Panc1 (cell line): Measurements from ENCODE around the gene AP3B1. TPM values are rescaled to one million over a fixed set of nuclear protein-coding genes. Genes with fewer than 3 reads are reported as not detected.

ENCODE experiments used
- ATAC-seq: fragments of 200-7000 bp; cut with Tn5 transposase; 2 replicates; pipeline ENCODE4 v1.9.1; 2020; ENCODE audit warnings: mild to moderate bottlenecking, moderate library complexity
- BruUV-seq: library from RNA; stranded (reverse); fragments of 400-500 nt; replicated peaks from 2 replicates; lab custom pipeline; 2021; lab: Mats Ljungman, UMichigan
- CTCF ChIA-PET: fragments of 300-600 bp; sonication (Branson Sonifier 250); formaldehyde crosslinking; loops from one replicate; lab custom pipeline; 2022; ENCODE audit warnings: antibody characterized with exemption; lab: Charles Lee
- POLR2A ChIA-PET: fragments of 300-600 bp; sonication (Branson Sonifier 250); formaldehyde crosslinking; loops from one replicate; lab custom pipeline; 2022; ENCODE audit warnings: antibody characterized with exemption; lab: Charles Lee
- DNase-seq: peaks from one replicate; pipeline ENCODE4 v3.0.0-alpha.2; 2010; ENCODE audit warnings: low read depth, low spot score
- H3K27ac ChIP-seq: 2 replicates; pipeline ENCODE4 v1.5.1; 2011; ENCODE audit warnings: mild to moderate bottlenecking, low read length, inconsistent platforms
- H3K27me3 ChIP-seq: fragments of 200-500 bp; sonication (Bioruptor generic); 2 replicates; pipeline ENCODE4 v1.6.0; 2014; ENCODE audit warnings: low read length, inconsistent platforms; ENCODE audit not compliant: control insufficient read depth, insufficient read depth
- H3K36me3 ChIP-seq: fragments of 200-500 bp; sonication (Bioruptor generic); 2 replicates; pipeline ENCODE4 v1.5.1; 2014; ENCODE audit warnings: inconsistent platforms, mild to moderate bottlenecking, low read length, moderate library complexity; ENCODE audit not compliant: control insufficient read depth, insufficient read depth
- H3K4me1 ChIP-seq: 2 replicates; pipeline ENCODE4 v1.5.1; 2011; ENCODE audit warnings: inconsistent platforms, mild to moderate bottlenecking, low read length, moderate library complexity; ENCODE audit not compliant: control insufficient read depth, insufficient read depth
- H3K4me3 ChIP-seq, 2 experiments: 2 replicates each; pipeline ENCODE4 v1.5.1; 2011 to 2012; ENCODE audit warnings: low read depth in 2 of 2, low read length in 2 of 2, mild to moderate bottlenecking in 2 of 2, inconsistent platforms in 1 of 2, moderate library complexity in 1 of 2
- H3K9me3 ChIP-seq: fragments of 200-500 bp; sonication (Bioruptor generic); 2 replicates; pipeline ENCODE4 v1.5.1; 2014; ENCODE audit warnings: low read depth, mild to moderate bottlenecking, inconsistent platforms, low read length, moderate library complexity; ENCODE audit not compliant: control insufficient read depth, insufficient read depth
- CTCF ChIP-seq: fragments of 450-650 bp; IDR thresholded peaks from 2 replicates; pipeline ENCODE4 v1.5.1; 2017; ENCODE audit warnings: mild to moderate bottlenecking
- POLR2AphosphoS5 ChIP-seq: IDR thresholded peaks from 2 replicates; pipeline ENCODE4 v1.6.1; 2012; ENCODE audit warnings: mild to moderate bottlenecking, low read depth, low read length, moderate library complexity
- REST ChIP-seq, 2 experiments: IDR thresholded peaks; 2 replicates each; pipeline ENCODE4 v1.6.1; 2011 to 2012; ENCODE audit warnings: low read depth in 2 of 2, control low read depth in 1 of 2, low read length in 1 of 2, mild to moderate bottlenecking in 1 of 2, moderate library complexity in 1 of 2; ENCODE audit not compliant: insufficient read depth in 1 of 2
- SIN3A ChIP-seq: IDR thresholded peaks from 2 replicates; pipeline ENCODE4 v1.6.1; 2012; ENCODE audit warnings: low read depth, mild to moderate bottlenecking, low read length, moderate library complexity, borderline replicate concordance; ENCODE audit not compliant: insufficient read depth
- TCF7L2 ChIP-seq: IDR thresholded peaks from 2 replicates; pipeline ENCODE4 v1.6.1; 2011; ENCODE audit warnings: mild to moderate bottlenecking, low read depth, low read length, inconsistent platforms
- in situ Hi-C: cut with HindIII; loops from 2 replicates; pipeline ENCODE4 v1.10.0; 2016; ENCODE audit warnings: low sequenced_read_pairs, low pct_unique_long_range_greater_than_20kb
- intact Hi-C: fragments of 100-400 bp; cut with micrococcal nuclease; formaldehyde crosslinking; loops from one replicate; pipeline ENCODE4 v1.10.0; 2022; ENCODE audit not compliant: unreplicated experiment
- total RNA-seq: library from RNA; stranded (reverse); gene quantifications from one replicate; pipeline ENCODE4 v1.2.1, GENCODE V29; 2021; ENCODE audit not compliant: unreplicated experiment

Gene AP3B1
- total RNA-seq, 1 experiment from 2014 or later: 55.4 TPM

- ChIA-PET CTCF (no interaction called here), POLR2A (interaction anchor here (0.7 kb wide), 1 partner anchor 28 kb away, joined by 3 read pairs; no protein-coding TSS in a partner anchor)
- no TSS peak for BruUV-seq
- ATAC-seq (no peak), DNase-seq (no peak)
- no peak for TF ChIP-seq CTCF
- no peak for TF ChIP-seq TCF7L2
- TF ChIP-seq SIN3A: no peak
- TF ChIP-seq REST (IDR thresholded peaks at IDR 0.05; ENCODE audit: insufficient read depth in 1 of 2, low read depth in 2 of 2, low read length in 1 of 2): no peak
- no peak for TF ChIP-seq POLR2AphosphoS5
- intact Hi-C loops (no loop called here), in situ Hi-C loops (no loop called here)
- Histone ChIP-seq H3K36me3 (no peaks in the 10 kb centered on the region), H3K4me3 (no peak overlapping the region), H3K4me1 (no peaks in the 10 kb centered on the region), H3K27me3 (no peaks in the 10 kb centered on the region), H3K27ac (no peak overlapping the region), H3K9me3 (no peaks in the 10 kb centered on the region)
These were observed 341.8 kb downstream of the AP3B1 start for GRCh38 chr5:77952636-77953212.

Other genes starting within 250 kb of the AP3B1 start
- gene SCAMP1, start 65.9 kb upstream of the AP3B1 start, total RNA-seq: 51.3 TPM